Stimulated activated CD4-positive, alpha-beta T cell treated with anti-CD3 and anti-CD28 coated beads, Interleukin-1b, Interleukin-23, amount 100 ng/mL, for 4 hours (primary cell): Measurements from ENCODE around the gene TRIM5.
"Not testable (repeated sequence)": the region's sequence is repeated elsewhere in the genome, so short reads cannot be mapped to it uniquely, and the experiment has no call there.

Experiments used
- DNase-seq, 2 donors: peaks; one replicate each; pipeline ENCODE4 v3.0.0-alpha.2; 2020; ENCODE audit warnings: low read depth in 2 of 2

Gene TRIM5

DNA sequence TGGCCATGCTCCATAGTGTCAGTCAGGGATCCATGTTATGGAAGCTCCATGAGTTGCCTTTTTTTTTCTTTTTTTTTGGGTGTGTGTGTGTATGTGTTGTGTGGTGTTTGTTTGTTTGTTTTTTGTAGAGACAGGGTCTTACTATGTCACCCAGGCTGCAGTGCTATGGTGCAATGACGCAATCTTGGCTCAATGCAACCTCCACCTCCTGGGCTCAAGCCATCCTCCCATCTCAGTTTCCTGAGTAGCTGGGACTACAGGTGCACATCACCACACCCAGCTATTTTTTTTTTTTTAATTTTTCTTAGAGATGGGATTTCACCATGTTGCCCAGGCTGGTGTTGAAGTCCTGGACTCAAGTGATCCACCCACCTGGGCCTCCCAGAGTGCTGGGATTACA is 3.6 kb upstream of the TRIM5 start:
- no peak for DNase-seq

DNA sequence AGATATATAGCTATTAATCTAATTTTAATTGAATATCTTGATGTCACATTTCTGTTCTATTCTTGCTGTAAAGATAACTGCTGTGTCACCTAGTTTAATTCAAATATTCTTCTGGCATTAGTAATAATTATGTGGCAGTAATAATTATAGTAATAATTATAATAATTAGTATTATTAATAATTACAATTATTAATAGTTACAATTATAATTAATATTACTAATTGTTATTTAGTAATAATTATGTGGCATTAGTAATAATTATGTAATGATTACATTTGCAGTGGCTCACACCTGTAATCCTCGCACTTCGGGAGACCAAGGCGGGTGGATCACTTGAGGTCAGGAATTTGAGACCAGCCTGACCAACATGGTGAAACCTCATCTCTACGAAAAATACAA is 1.6 kb upstream of the TRIM5 start:
- DNase-seq, result no peak

DNA sequence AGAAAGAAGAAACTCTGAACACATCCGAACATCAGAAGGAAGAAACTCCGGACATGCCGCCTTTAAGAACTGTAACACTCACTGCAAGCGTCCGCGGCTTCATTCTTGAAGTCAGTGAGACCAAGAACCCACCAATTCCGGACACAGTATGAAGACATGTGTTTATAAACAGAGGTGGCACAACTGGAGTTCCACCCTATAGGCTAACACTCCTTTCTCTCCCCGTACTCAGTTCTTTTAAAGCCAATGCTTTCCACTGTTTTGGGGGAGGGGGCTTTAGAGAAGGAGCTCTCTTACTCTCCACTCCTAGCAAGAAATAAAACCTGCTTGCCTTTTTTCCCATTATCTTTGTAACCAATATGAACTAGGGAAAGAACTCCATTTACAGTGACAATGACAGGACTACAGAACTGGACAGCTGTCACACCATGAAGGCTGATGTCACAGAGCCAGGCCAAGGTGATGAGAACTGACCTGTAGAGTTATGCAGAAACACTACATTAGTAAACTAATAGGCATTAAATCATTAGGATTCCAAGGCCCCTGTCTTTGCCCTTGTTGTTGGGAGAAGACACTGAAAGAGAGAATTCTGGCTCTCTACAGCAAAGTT is 733 bp downstream of the TRIM5 start:
- DNase-seq, result no peak

DNA sequence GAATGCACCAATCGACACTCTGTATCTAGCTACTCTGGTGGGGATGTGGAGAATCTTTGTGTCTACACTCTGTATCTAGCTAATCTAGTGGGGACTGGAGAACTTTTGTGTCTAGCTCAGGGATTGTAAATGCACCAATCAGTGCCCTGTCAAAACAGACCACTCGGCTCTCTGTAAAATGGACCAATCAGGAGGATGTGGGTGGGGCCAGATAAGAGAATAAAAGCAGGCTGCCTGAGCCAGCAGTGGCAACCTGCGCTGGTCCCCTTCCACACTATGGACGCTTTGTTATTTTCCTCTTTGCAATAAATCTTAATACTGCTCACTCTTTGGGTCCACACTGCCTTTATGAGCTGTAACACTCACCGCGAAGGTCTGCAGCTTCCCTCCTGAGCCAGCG is 1.3 kb downstream of the TRIM5 start:
- not testable (repeated sequence) for DNase-seq

DNA sequence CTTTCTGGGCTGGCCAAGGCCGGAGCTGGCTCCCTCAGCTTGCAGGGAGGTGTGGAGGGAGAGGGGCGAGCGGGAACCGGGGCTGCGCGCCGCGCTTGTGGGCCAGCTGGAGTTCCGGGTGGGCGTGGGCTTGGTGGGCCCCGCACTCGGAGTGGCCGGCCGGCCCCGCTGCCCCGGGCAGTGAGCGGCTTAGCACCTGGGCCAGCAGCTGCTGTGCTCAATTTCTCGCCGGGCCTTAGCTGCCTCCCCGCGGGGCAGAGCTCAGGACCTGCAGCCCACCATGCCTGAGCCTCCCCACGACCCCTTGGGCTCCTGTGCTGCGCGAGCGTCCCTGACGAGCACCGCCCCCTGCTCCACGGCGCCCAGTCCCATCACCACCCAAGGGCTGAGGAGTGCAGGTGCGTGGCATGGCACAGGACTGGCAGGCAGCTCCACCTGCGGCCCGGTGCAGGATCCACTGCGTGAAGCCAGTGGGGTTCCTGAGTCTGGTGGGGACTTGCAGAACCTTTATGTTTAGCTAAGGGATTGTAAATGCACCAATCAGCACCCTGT is 1.9 kb downstream of the TRIM5 start:
- DNase-seq, result not testable (repeated sequence)

DNA sequence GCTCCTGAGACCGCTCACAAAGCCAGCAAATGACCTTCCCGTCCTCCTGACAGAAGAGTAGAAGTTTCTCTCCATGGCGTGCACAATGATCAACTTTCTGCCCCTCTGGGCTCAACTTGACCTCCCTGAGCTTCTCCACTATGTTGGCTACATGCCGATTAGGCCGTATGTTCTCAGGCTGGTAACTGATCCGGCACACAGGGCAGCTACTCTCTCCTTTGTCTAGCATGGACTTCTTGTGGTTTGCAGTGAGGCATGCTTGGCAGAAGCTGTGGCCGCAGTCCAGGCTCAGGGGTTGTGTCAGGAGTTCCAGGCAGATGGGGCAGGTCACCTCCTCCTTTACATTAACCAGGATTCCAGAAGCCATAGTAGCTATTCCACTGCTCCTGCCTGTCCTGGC is 5.1 kb downstream of the TRIM5 start:
- no peak for DNase-seq

DNA sequence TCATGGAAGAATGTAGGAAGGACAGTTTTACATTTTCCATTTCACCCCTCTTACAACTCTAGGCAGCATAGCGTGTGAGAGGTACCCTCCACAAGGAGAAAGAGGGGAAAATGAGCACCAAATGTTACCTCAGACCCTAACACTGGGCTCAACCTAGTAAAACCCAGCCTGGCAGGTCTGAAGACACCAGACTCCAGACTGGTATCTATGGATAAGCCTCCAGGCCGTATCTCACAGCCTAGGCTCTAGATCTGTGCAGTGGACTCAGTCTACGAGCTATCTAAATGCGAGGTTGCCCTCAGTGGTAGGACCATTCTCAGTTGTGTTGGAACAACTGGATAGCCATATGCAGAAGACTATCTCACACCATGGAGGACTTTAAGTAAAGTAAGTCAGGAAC is 10.5 kb downstream of the TRIM5 start:
- DNase-seq, result no peak

DNA sequence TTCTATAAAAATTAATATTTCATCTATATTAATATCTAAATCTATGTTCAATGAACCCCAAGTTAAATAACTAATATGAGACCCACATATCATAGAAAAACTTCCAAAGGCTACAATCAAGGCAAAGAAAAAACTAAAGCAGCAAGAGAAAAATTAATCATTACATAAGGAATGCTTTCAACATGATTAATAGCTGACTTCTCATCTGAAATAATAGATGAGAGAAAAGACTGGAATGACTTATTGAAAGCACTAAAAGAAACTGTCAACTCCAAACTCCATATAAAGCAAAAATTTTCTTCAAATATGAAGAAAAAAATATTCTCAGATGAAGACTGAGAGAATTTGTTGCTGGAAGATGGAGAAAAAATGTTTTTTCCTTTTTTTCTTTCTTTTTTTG is 13.0 kb downstream of the TRIM5 start:
- DNase-seq, result no peak

DNA sequence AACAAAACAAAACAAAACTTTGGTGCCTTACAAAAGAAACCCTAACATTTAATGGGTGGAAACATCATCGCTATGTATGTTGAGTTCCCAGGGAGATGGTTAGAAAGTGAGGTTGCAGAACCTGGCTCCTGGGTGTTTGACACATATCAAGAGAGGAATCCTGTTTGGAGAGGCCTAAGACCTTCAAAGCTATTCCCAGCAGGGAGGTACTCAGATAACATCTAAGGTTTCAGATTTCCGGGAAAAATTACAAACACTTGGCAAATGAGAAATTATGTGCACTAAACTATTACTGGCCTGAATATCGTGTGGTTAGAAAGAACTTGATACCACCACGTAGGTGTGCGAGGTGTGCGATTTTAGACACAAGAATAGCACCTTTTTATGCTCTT is 18.5 kb downstream of the TRIM5 start:
- DNase-seq, result no peak

DNA sequence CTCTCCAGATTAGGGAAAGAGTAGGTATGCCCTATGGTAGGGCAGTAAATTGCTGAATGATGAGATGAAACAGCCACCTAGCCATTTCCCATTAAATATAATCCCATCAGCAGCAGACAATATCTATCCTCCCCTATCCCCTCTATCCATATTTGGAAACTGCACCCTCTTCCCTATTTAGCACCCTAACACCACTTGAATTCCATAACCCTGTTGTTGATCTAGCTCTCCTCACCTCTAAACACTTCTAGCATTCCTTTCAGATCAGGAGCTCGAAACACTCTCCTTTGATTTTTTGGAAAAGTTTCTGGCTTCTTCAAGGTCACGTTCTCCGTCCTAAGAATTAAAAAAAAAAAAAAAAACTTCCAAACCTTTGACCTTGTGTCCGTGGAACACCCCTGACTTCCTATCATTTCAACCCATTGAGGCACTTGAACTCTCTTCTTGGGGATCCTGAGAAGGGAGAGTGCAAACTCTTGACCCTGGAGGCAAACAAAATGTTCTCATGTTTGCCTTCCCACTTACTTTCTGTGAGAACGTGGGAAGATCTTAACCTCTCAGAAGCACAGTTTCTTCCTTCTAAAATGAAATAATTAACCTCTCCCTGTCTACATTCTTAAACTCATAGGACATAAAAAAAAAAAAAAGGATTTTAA is 19.0 kb downstream of the TRIM5 start:
- no peak for DNase-seq

DNA sequence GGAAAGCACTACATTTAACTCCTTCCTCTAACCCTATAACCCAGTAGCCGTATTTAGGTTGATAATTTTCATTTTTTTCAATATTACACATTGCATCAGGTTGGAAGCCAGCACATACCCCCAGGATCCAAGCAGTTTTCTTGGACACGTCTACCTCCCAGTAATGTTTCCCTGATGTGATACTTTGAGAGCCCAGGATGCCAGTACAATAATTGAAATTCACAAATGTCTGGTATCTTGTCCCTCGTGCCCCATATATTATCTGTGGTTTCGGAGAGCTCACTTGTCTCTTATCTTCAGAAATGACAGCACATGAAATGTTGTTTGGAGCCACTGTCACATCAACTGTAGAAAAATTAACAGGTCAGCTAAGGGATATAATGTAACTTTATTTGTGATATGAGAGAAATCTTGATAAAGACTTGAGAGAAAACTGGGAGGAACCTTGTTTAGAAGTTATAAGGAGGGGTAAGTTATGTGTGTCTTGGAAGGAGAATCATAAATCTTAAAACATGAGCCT is 19.8 kb downstream of the TRIM5 start:
- no peak for DNase-seq

DNA sequence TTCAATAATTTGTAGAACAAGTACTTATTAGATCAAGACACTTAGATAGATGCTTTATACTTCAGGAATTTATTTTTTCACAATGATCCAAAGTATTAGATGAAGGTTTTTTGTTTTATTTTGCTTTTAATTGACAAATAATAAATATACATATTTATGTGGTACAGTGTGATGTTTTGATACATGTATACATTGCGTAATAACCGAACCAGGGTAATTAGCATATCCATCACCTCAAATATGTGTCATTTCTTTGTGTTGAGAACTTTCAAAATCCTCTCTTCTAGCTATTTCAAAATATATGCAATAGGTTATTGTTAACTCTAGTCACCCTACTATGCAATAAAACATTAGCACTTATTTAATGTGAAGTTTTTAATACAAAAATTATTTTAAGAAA is 21.4 kb downstream of the TRIM5 start:
- DNase-seq, result no peak

DNA sequence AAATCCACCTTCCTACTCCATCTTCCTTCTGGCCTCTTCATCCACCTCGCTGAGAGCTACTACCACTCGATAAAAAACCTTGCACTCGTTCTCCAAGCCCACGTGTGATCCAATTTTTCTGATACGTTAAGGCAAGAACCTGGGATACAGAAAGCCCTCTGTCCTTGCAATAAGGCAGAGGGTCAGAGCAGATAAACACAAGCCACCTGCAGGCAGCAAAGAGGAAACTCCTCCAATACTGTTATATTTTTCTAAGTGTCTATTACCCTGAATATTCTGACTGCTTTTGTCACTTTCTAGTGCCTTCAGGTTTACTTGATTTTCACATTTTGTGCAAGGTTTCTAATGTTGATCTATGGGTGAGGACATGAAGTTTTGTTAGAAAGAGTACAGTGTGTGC is 26.6 kb downstream of the TRIM5 start:
- no peak for DNase-seq

DNA sequence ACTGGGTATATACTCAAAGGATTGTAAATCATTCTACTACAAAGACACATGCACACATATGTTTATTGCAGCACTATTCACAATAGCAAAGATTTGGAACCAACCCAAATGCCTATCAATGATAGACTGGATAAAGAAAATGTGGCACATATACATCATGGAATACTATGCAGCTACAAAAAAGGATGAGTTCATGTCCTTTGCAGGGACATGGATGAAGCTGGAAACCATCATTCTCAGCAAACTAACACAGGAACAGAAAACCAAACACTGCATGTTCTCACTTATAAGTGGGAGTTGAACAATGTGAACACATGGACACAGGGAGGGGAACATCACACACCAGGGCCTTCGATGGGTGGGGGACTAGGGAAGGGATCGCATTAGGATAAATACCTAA is 27.9 kb downstream of the TRIM5 start:
- DNase-seq, result not testable (repeated sequence)

DNA sequence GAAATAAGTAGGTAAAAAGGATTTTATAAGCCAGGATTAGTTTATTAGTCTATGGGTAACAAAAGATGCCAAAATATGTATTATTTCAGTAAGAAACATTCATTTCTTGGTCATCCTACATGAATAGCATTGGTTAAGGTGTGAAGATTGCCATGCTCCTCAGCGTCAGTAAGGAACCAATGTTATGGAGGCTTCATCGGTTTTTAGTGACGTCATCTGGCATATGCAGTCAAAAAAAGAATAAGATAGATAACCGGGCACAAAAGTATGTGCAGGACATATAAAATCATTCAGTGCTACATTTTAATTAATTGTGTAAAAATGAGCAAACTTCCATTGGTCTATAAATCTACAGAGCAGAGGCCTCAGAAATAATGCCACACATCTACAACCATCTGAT is 29.4 kb downstream of the TRIM5 start:
- no peak for DNase-seq

DNA sequence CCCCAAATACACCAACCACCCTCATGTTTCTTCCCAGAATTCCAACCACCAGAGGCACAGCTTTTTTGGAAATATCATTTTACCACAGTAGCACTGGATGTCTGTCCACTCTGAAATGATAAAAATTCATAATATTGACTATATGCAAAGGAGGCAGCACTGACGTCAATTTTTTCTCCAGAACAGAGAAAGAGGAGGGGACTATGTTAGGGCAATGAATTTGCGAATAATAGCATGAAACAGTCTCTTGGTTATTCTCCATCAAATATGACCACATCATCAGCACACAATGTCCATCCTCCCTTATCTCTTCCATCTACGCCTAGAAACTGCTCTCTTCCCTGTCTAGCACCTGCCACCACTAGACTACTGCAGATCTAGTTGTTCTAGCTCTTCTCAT is 38.7 kb downstream of the TRIM5 start:
- DNase-seq, result no peak

DNA sequence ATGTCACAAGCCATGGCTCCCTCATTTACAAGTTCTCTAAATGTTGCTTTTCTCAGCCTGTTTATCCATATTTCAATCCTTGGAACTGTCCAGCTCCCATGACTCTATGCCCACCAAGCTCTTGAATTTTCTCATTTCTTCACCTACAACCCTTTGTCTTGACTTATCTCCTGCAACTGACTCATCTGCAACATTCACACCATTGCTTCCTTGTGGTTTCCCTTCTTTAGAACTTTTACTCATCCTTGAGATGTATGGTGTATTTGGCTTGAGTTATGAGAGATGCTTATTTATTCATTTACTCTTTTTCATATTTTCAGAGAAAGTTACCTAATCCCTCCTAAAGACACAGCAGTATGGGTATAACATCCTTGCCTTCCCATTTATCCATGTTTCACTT is 41.3 kb downstream of the TRIM5 start:
- no peak for DNase-seq

DNA sequence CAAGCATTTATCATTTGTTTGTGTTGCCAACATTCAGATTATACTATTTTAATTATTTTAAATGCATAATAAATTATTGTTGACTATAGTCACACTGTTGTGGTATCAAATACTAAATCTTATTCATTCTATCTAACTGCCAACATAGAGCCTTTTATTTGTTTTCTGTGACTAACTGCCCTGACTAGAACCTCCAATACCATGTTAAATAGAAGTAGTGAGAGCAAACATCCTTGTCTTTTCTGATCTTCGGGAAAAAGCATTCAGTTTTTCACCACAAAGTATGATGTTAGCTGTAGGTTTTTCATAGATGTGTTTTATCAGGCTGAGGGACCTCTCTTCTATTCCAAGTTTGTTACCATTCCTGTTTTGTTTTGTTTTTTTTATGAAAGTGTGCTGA is 44.9 kb downstream of the TRIM5 start:
- DNase-seq, result no peak

DNA sequence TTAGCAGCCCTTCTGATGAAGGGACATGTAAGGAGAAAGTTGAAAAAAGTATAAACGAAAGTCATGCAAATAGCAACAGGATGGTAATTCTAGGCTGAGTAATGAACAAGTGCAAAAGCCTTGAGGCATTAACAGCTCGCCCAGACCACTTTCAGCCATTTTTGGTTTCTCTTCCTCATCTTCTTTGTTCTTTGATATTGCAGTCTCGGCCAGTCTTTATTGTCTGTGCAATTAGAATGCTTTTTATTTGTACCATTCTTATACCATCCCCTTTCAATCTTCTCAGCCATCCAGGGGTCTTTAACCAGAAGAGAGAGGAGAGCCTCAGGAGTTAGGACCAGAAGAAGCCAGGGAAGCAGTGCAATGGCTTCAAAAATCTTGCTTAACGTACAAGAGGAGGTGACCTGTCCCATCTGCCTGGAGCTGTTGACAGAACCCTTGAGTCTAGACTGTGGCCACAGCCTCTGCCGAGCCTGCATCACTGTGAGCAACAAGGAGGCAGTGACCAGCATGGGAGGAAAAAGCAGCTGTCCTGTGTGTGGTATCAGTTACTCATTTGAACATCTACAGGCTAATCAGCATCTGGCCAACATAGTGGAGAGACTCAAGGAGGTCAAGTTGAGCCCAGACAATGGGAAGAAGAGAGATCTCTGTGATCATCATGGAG is 52.8 kb downstream of the TRIM5 start:
- DNase-seq, result no peak

DNA sequence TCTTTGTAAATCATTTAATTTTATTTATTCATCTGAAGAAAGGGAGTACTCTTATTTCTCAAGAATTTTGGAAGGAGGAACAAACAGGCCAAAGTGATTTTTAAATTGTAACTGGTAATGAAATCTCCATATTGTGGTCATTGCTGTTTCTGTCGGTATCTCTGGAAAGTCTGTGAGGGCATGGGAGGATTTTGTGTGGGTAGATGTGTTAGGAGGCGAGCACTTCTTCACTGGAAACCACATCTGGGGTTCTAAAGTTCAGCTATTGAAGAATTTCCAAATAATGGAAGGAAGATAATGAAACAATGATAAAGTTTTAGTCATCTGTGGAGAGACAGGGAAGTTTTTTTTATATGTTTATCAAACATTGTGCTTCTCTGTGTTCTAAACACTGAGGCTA is 53.5 kb downstream of the TRIM5 start:
- DNase-seq, result no peak

DNA sequence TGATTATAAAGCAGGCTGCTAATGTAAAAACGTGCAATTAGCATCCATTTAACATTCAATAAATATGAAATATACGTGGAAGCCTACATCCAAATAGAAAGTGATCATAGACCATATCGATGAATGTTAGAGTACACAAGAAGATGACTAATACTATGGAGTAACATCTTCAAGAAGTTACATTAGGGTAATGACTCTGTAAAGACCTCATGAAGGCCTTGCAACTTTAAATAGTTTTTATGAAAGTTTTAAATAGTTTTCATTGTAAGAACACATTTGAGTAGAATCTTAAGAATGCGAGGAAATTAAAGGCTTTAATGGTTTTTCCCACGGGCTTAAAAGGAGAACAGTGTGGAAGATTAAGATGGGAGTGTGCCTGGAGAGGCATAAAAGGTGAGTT is 58.7 kb downstream of the TRIM5 start:
- no peak for DNase-seq

DNA sequence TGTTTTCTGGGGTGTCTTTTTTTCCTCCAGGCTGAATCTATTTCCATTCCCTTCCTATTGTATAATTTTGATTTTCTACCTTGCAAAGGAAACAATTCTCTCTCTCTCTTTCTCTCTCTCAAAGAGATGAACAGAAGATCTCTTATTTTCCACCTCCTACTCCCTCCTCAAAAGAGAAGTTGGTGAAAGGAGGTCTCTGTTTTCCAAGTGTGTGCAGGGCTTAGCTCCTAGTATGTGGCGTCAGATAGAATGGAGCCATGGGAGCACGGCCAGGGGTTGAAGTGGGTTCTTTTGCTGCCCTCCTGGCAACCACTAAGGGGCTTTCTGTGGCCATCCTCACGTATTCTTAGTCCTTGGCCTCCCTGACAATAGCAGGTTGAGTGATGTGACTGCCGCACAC is 59.6 kb downstream of the TRIM5 start:
- no peak for DNase-seq
